ENCODE data around the gene CGB1. TPM values are rescaled to one million over a fixed set of nuclear protein-coding genes. Genes with fewer than 3 reads are reported as not detected.

Gene CGB1
- total and polyA plus RNA-seq, 10 of the 15 experiments (the other 5 are each of a cell fraction or from before 2014, with no cell fraction given): not detected

- DNase-seq (ENCODE audit: low read depth, low spot score) (no peak), ATAC-seq (no peak), FAIRE-seq (no peak)
- POLR2A ChIA-PET: no interaction called here
- Histone ChIP-seq H3K36me3 (ENCODE audit: control insufficient read depth in 2 of 2, insufficient read depth in 2 of 2, low read length in 1 of 2) (peaks cover 4 to 19% of the 10 kb centered on the region in 2 experiments; a peak in 3 of 4 replicates), H3K27me3 (replicated peaks in 1 of 2; ENCODE audit: control insufficient read depth in 2 of 2, insufficient read depth in 2 of 2, low read length in 1 of 2) (no peaks in the 10 kb centered on the region), H2AFZ (ENCODE audit: control insufficient read depth, low read depth, low read length) (no peak overlapping the region), H3K4me2 (ENCODE audit: control insufficient read depth, insufficient read depth) (peak overlapping the region; percentile 7; the same call in 1 of the 2 replicates), H3K9ac (ENCODE audit: control insufficient read depth, insufficient read depth, low read length) (no peak overlapping the region), H3K79me2 (ENCODE audit: control insufficient read depth, insufficient read depth, low read length) (peaks cover 39% of the 10 kb centered on the region), H3K27ac (ENCODE audit: control insufficient read depth, insufficient read depth) (no peak overlapping the region), H3K4me1 (ENCODE audit: control insufficient read depth, insufficient read depth, low read length) (peaks cover 3% of the 10 kb centered on the region), H3K9me3 (replicated peaks; ENCODE audit: control insufficient read depth, insufficient read depth, low read length) (no peaks in the 10 kb centered on the region), H4K20me1 (ENCODE audit: control insufficient read depth, insufficient read depth) (no peaks in the 10 kb centered on the region), H3K4me3 (no peak overlapping the region)
- no TSS peak for BruUV-seq (replicated peaks)
- TF ChIP-seq HDAC6 (IDR thresholded peaks at IDR 0.05; ENCODE audit: unreplicated experiment): no peak
- TF ChIP-seq MYC (IDR thresholded peaks at IDR 0.05; ENCODE audit: insufficient read depth, insufficient read length, insufficient replicate concordance, low read length, severe bottlenecking): no peak
- no peak for TF ChIP-seq ZNF207 (IDR thresholded peaks at IDR 0.05; ENCODE audit: borderline replicate concordance)
- 88% methylated on average over 16 of the region's 17 CpGs for WGBS (ENCODE audit: insufficient coverage, insufficient replicate concordance, low lambda C conversion rate, missing lambda C conversion rate)
- SMC1A ChIA-PET (ENCODE audit: uncharacterized antibody, unreplicated experiment): interaction anchor here (1.1 kb wide), 1 partner anchor 11 kb away, joined by 3 read pairs; no protein-coding TSS in a partner anchor
- intact Hi-C loops (cut with micrococcal nuclease; ENCODE audit: unreplicated experiment): no loop called here
- RAD21 ChIA-PET (ENCODE audit: unreplicated experiment): no interaction called here
- CTCF ChIA-PET: interaction anchor here (1.0 to 2.5 kb wide), 4 partner anchors 10 to 315 kb away, joined by 3 to 7 read pairs (median 3); no protein-coding TSS in a partner anchor
- in situ Hi-C loops (cut with MboI): no loop called here
Observed at GRCh38 chr19:48989701-48990291, 46.9 kb downstream of the CGB1 start.

GRCh38 chr19:48988860-48989259, 47.8 kb downstream of the CGB1 start:
- WGBS (ENCODE audit: insufficient coverage, insufficient replicate concordance, low lambda C conversion rate, missing lambda C conversion rate): 91% methylated on average over 9 of the region's 9 CpGs
- Histone ChIP-seq H3K4me3 (no peak overlapping the region), H3K36me3 (ENCODE audit: control insufficient read depth in 2 of 2, insufficient read depth in 2 of 2, low read length in 1 of 2) (peaks cover 4 to 22% of the 10 kb centered on the region in 2 experiments; a peak in 3 of 4 replicates), H3K9ac (ENCODE audit: control insufficient read depth, insufficient read depth, low read length) (no peak overlapping the region), H3K79me2 (ENCODE audit: control insufficient read depth, insufficient read depth, low read length) (peaks cover 30% of the 10 kb centered on the region), H3K27me3 (replicated peaks in 1 of 2; ENCODE audit: control insufficient read depth in 2 of 2, insufficient read depth in 2 of 2, low read length in 1 of 2) (no peaks in the 10 kb centered on the region), H2AFZ (ENCODE audit: control insufficient read depth, low read depth, low read length) (no peak overlapping the region), H3K27ac (ENCODE audit: control insufficient read depth, insufficient read depth) (no peak overlapping the region), H4K20me1 (ENCODE audit: control insufficient read depth, insufficient read depth) (no peaks in the 10 kb centered on the region), H3K4me2 (ENCODE audit: control insufficient read depth, insufficient read depth) (no peak overlapping the region), H3K4me1 (ENCODE audit: control insufficient read depth, insufficient read depth, low read length) (peaks cover 3% of the 10 kb centered on the region), H3K9me3 (replicated peaks; ENCODE audit: control insufficient read depth, insufficient read depth, low read length) (no peaks in the 10 kb centered on the region)
- RAD21 ChIA-PET (ENCODE audit: unreplicated experiment): interaction anchor here (0.7 kb wide), 1 partner anchor 207 kb away, joined by 3 read pairs; no protein-coding TSS in a partner anchor
- in situ Hi-C loops (cut with MboI) (no loop called here), intact Hi-C loops (cut with micrococcal nuclease; ENCODE audit: unreplicated experiment) (no loop called here)
- DNase-seq (ENCODE audit: low read depth, low spot score): no peak
- POLR2A ChIA-PET: no interaction called here
- ATAC-seq: no peak
- CTCF ChIA-PET: interaction anchor here (1.0 to 2.5 kb wide), 3 partner anchors 9 to 314 kb away, joined by 3 to 7 read pairs (median 3); no protein-coding TSS in a partner anchor
- SMC1A ChIA-PET (ENCODE audit: uncharacterized antibody, unreplicated experiment): no interaction called here
- BruUV-seq (replicated peaks): no TSS peak
- FAIRE-seq: no peak
- TF ChIP-seq PKNOX1 (IDR thresholded peaks at IDR 0.05) (no peak), ZNF687 (IDR thresholded peaks at IDR 0.05) (no peak), CEBPZ (IDR thresholded peaks at IDR 0.05; ENCODE audit: low read depth, low read length) (no peak), RCOR1 (conservative IDR thresholded peaks at IDR 0.05; ENCODE audit: low read depth, low read length) (no peak)
